ENCODE results near the gene RGS9BP. TPM values are rescaled to one million over a fixed set of nuclear protein-coding genes. Genes with fewer than 3 reads are reported as not detected.

Gene RGS9BP
- total RNA-seq, result 1 to 10 TPM in 1 of 2 donors, under 1 TPM in 1; 0.50 to 2.3 TPM
- polyA plus RNA-seq (ENCODE audit: insufficient read length in 2 of 2), result under 1 TPM; 0.29 to 0.35 TPM
- long read RNA-seq, donor 1, partial matches to known transcripts, result 0 of 1 reads
- long read RNA-seq, donor 1, other reads (novel, unspliced or antisense), result 0 of 1 reads
- long read RNA-seq, donor 2, result 0 reads
- long read RNA-seq, donor 3, result 0 reads
- long read RNA-seq, donor 4, result 0 reads

DNA sequence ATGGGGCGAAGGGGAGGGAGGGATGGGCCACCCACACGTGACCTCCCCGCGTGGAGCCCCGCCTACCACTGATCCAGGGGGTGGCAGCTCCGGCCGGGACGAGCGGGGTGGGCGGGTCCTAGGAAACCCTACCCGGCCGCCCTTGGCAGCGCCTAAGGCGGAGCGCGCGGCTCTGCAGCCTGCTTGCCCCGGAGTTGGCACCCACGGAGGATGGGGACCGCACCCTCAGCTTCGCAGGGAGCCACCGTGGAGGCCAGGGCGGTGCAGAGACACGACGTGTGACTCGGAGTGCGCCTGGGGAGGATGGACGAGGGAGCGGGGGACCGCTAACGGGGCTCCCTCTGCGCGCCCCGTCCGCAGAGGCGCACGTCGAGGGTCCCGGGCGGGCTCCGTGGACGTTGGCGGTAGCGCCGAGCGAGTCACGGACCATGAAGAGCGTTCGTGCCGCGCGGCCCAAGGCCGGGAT, at the start of gene RGS9BP:
Gene RGS9BP, plus strand, starts transcription at position 129 of the 466 bp plus-strand sequence. CDS start 416 bp downstream, outside the sequence.
- peak in 2 of 6 donors; percentile 69 to 72 for DNase-seq (ENCODE audit: low read depth in 4 of 6, low spot score in 6 of 6)
- peaks cover 3% of the 10 kb centered on the region for H3K36me3 ChIP-seq (ENCODE audit: control insufficient read depth, insufficient read depth, low read length)
- H3K4me1 ChIP-seq (ENCODE audit: control insufficient read depth, insufficient read depth, low read length), result peaks cover 29% of the 10 kb centered on the region
- WGBS (ENCODE audit: insufficient coverage), result 1% methylated on average over 53 of the region's 53 CpGs
- peak within 1 kb of the TSS; percentile 80 for H3K4me3 ChIP-seq (ENCODE audit: low read depth, low read length)
- no peaks in the 10 kb centered on the region for H3K9me3 ChIP-seq (ENCODE audit: control insufficient read depth, insufficient read depth, low read length)
- H3K27me3 ChIP-seq (ENCODE audit: control insufficient read depth, insufficient read depth, low read length), result peaks cover 23% of the 10 kb centered on the region
- no peak within 1 kb of the TSS for H3K27ac ChIP-seq (ENCODE audit: low read depth, low read length)

DNA sequence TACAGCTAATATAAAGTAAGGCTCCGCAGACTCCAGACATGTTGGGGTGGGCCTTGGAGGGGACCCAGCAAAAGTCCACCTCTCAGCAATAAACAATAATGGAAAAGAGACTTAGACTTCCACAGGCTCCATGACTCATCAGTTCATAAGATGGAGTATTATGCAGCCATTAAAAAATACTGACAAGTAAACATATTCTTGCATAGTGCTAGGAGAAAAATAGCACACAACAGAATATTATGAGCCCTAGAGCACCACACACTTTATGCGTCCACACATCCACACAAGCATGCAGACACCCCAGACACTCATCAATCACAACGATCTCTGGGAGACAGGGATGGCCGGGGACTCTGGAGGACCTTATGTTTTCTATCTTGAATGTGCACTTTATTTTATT, 48.7 kb upstream of the RGS9BP start:
- Histone ChIP-seq H3K36me3 (ENCODE audit: control insufficient read depth, insufficient read depth, low read length) (peaks cover 93% of the 10 kb centered on the region), H3K4me3 (ENCODE audit: low read depth, low read length) (no peak overlapping the region), H3K27ac (ENCODE audit: low read depth, low read length) (no peak overlapping the region), H3K27me3 (ENCODE audit: control insufficient read depth, insufficient read depth, low read length) (no peaks in the 10 kb centered on the region), H3K9me3 (ENCODE audit: control insufficient read depth, insufficient read depth, low read length) (no peaks in the 10 kb centered on the region), H3K4me1 (ENCODE audit: control insufficient read depth, insufficient read depth, low read length) (no peaks in the 10 kb centered on the region)
- WGBS (ENCODE audit: insufficient coverage), result no CpG with 5 or more reads among the region's 4 CpGs
- no peak for DNase-seq (ENCODE audit: low read depth in 4 of 6, low spot score in 6 of 6)

- peaks cover 85% of the 10 kb centered on the region for H3K36me3 ChIP-seq (ENCODE audit: control insufficient read depth, insufficient read depth, low read length)
- no peaks in the 10 kb centered on the region for H3K4me1 ChIP-seq (ENCODE audit: control insufficient read depth, insufficient read depth, low read length)
- WGBS (ENCODE audit: insufficient coverage), result 81% methylated on average over 14 of the region's 15 CpGs
- no peak for DNase-seq (ENCODE audit: low read depth in 4 of 6, low spot score in 6 of 6)
- H3K27ac ChIP-seq (ENCODE audit: low read depth, low read length), result no peak overlapping the region
- H3K27me3 ChIP-seq (ENCODE audit: control insufficient read depth, insufficient read depth, low read length), result no peaks in the 10 kb centered on the region
- no peaks in the 10 kb centered on the region for H3K9me3 ChIP-seq (ENCODE audit: control insufficient read depth, insufficient read depth, low read length)
- H3K4me3 ChIP-seq (ENCODE audit: low read depth, low read length), result no peak overlapping the region
These were observed 47.9 kb upstream of the RGS9BP start for GRCh38 chr19:32627714-32628270.

DNA sequence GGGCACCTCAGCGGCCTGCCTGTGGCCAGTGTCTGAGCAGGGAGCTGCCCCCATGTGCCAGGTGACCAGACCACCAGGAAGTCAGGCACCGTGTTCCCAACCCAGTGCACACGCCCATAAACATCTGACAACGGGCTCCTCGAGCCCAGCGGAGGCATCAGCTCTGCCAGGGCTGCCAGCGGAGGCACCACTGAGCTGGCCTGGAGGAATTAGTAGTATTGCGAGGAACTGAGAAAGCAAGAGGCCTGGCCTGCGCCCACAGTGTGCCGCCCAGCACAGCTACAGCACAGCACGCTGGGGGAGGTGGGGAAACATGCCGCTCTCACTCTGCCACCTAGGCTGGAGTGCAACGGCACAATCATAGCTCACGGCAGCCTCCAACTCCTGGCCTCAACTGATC, 45.3 kb upstream of the RGS9BP start:
- Histone ChIP-seq H3K27ac (ENCODE audit: low read depth, low read length) (no peak overlapping the region), H3K36me3 (ENCODE audit: control insufficient read depth, insufficient read depth, low read length) (peaks cover 63% of the 10 kb centered on the region), H3K27me3 (ENCODE audit: control insufficient read depth, insufficient read depth, low read length) (no peaks in the 10 kb centered on the region), H3K9me3 (ENCODE audit: control insufficient read depth, insufficient read depth, low read length) (no peaks in the 10 kb centered on the region), H3K4me1 (ENCODE audit: control insufficient read depth, insufficient read depth, low read length) (no peaks in the 10 kb centered on the region), H3K4me3 (ENCODE audit: low read depth, low read length) (no peak overlapping the region)
- WGBS (ENCODE audit: insufficient coverage), result 92% methylated on average over 13 of the region's 14 CpGs
- DNase-seq (ENCODE audit: low read depth in 4 of 6, low spot score in 6 of 6), result no peak

- H3K9me3 ChIP-seq (ENCODE audit: control insufficient read depth, insufficient read depth, low read length), result no peaks in the 10 kb centered on the region
- H3K27ac ChIP-seq (ENCODE audit: low read depth, low read length), result no peak overlapping the region
- WGBS (ENCODE audit: insufficient coverage), result 93% methylated on average over 11 of the region's 15 CpGs
- H3K4me1 ChIP-seq (ENCODE audit: control insufficient read depth, insufficient read depth, low read length), result no peaks in the 10 kb centered on the region
- no peaks in the 10 kb centered on the region for H3K27me3 ChIP-seq (ENCODE audit: control insufficient read depth, insufficient read depth, low read length)
- H3K4me3 ChIP-seq (ENCODE audit: low read depth, low read length), result no peak overlapping the region
- H3K36me3 ChIP-seq (ENCODE audit: control insufficient read depth, insufficient read depth, low read length), result peaks cover 61% of the 10 kb centered on the region
- DNase-seq (ENCODE audit: low read depth in 4 of 6, low spot score in 6 of 6), result peak in 1 of 6 donors; percentile 9
These were observed 44.3 kb upstream of the RGS9BP start for GRCh38 chr19:32631381-32631780.

DNA sequence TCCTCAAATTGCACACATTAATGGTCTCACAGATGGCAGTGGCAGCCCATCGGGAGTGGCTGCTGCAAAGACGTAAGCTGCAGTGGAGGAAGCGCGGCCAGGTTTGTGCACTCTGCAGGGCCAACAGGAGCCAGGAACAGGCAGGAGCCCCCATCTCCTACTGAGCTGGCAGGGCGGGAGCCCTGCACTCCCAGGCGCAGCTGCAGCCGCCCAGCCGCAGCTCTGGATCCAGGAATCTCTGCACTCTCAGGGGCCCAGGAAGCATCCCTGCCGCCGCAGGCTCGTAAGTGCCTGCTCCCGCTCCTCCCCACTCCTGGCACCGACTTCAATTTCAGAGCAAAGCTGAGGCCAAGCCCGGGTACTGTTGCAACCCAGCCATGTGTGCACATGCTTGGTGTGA, 38.2 kb upstream of the RGS9BP start:
- no peaks in the 10 kb centered on the region for H3K4me1 ChIP-seq (ENCODE audit: control insufficient read depth, insufficient read depth, low read length)
- peaks cover 60% of the 10 kb centered on the region for H3K36me3 ChIP-seq (ENCODE audit: control insufficient read depth, insufficient read depth, low read length)
- no peak overlapping the region for H3K27ac ChIP-seq (ENCODE audit: low read depth, low read length)
- H3K27me3 ChIP-seq (ENCODE audit: control insufficient read depth, insufficient read depth, low read length), result no peaks in the 10 kb centered on the region
- 89% methylated on average over 14 of the region's 14 CpGs for WGBS (ENCODE audit: insufficient coverage)
- no peaks in the 10 kb centered on the region for H3K9me3 ChIP-seq (ENCODE audit: control insufficient read depth, insufficient read depth, low read length)
- no peak for DNase-seq (ENCODE audit: low read depth in 4 of 6, low spot score in 6 of 6)
- H3K4me3 ChIP-seq (ENCODE audit: low read depth, low read length), result no peak overlapping the region

GRCh38 chr19:32638625-32639024, 37.0 kb upstream of the RGS9BP start:
- Histone ChIP-seq H3K9me3 (ENCODE audit: control insufficient read depth, insufficient read depth, low read length) (no peaks in the 10 kb centered on the region), H3K4me3 (ENCODE audit: low read depth, low read length) (no peak overlapping the region), H3K27ac (ENCODE audit: low read depth, low read length) (no peak overlapping the region), H3K36me3 (ENCODE audit: control insufficient read depth, insufficient read depth, low read length) (peaks cover 72% of the 10 kb centered on the region), H3K27me3 (ENCODE audit: control insufficient read depth, insufficient read depth, low read length) (no peaks in the 10 kb centered on the region), H3K4me1 (ENCODE audit: control insufficient read depth, insufficient read depth, low read length) (no peaks in the 10 kb centered on the region)
- 97% methylated on average over 12 of the region's 13 CpGs for WGBS (ENCODE audit: insufficient coverage)
- DNase-seq (ENCODE audit: low read depth in 4 of 6, low spot score in 6 of 6), result no peak

- Histone ChIP-seq H3K4me1 (ENCODE audit: control insufficient read depth, insufficient read depth, low read length) (no peaks in the 10 kb centered on the region), H3K36me3 (ENCODE audit: control insufficient read depth, insufficient read depth, low read length) (peaks cover 77% of the 10 kb centered on the region), H3K27ac (ENCODE audit: low read depth, low read length) (no peak overlapping the region), H3K9me3 (ENCODE audit: control insufficient read depth, insufficient read depth, low read length) (no peaks in the 10 kb centered on the region), H3K4me3 (ENCODE audit: low read depth, low read length) (no peak overlapping the region), H3K27me3 (ENCODE audit: control insufficient read depth, insufficient read depth, low read length) (no peaks in the 10 kb centered on the region)
- WGBS (ENCODE audit: insufficient coverage), result 100% methylated on average over 7 of the region's 12 CpGs
- DNase-seq (ENCODE audit: low read depth in 4 of 6, low spot score in 6 of 6), result no peak
These were observed 32.9 kb upstream of the RGS9BP start for GRCh38 chr19:32642771-32643170.

DNA sequence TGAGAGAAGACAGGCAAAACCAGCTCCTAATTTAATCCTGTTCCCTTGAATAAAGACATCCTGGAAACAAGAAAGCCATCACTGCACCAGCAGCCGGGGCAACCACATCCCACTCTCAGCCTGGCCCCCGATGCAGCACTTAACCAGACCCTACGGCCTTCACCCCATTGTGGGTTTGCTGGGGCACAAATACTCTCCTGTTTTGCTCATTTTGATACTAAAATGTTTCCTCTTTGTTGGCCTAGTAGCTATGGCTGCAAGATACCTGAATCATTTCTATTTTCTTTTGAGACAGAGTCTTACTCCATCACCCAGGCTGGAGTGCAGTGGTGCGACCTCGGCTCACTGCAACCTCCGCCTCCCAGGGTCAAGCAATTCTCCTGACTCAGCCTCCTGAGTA, 29.1 kb upstream of the RGS9BP start:
- Histone ChIP-seq H3K9me3 (ENCODE audit: control insufficient read depth, insufficient read depth, low read length) (no peaks in the 10 kb centered on the region), H3K4me1 (ENCODE audit: control insufficient read depth, insufficient read depth, low read length) (peaks cover 3% of the 10 kb centered on the region), H3K4me3 (ENCODE audit: low read depth, low read length) (no peak overlapping the region), H3K27me3 (ENCODE audit: control insufficient read depth, insufficient read depth, low read length) (no peaks in the 10 kb centered on the region), H3K27ac (ENCODE audit: low read depth, low read length) (no peak overlapping the region), H3K36me3 (ENCODE audit: control insufficient read depth, insufficient read depth, low read length) (peaks cover 59% of the 10 kb centered on the region)
- 99% methylated on average over 6 of the region's 6 CpGs for WGBS (ENCODE audit: insufficient coverage)
- DNase-seq (ENCODE audit: low read depth in 4 of 6, low spot score in 6 of 6), result no peak

DNA sequence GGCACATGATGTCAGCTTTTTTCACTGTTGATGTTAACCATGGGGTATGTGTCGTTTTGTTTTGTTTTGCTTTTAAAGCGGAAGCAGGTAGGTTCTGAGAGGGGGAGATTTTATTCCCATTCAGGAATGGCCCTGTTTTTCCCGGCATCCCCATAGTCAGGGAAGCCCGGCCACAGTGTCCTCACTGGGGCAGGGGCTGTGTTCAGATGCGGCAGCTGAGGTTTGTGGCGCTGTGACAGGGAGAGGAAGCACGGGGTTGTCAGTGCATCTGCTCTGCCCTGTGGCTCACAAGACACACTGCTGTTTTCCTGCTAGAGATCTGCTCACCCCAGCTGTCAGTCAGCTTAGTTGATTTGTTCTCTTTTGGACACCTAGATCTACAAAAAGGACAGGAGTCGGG, 28.3 kb upstream of the RGS9BP start:
- DNase-seq (ENCODE audit: low read depth in 4 of 6, low spot score in 6 of 6), result no peak
- Histone ChIP-seq H3K9me3 (ENCODE audit: control insufficient read depth, insufficient read depth, low read length) (no peaks in the 10 kb centered on the region), H3K27ac (ENCODE audit: low read depth, low read length) (no peak overlapping the region), H3K4me3 (ENCODE audit: low read depth, low read length) (no peak overlapping the region), H3K4me1 (ENCODE audit: control insufficient read depth, insufficient read depth, low read length) (peaks cover 10% of the 10 kb centered on the region), H3K27me3 (ENCODE audit: control insufficient read depth, insufficient read depth, low read length) (no peaks in the 10 kb centered on the region), H3K36me3 (ENCODE audit: control insufficient read depth, insufficient read depth, low read length) (peaks cover 51% of the 10 kb centered on the region)
- WGBS (ENCODE audit: insufficient coverage), result 84% methylated on average over 7 of the region's 8 CpGs

Data from spinal cord (tissue), 10 donors.